ENCODE measurements around the gene KCNMB1.

Gene KCNMB1

GRCh38 chr5:170338291-170338690 is 50.9 kb downstream of the KCNMB1 start:
- DNase-seq, result no peak

DNA sequence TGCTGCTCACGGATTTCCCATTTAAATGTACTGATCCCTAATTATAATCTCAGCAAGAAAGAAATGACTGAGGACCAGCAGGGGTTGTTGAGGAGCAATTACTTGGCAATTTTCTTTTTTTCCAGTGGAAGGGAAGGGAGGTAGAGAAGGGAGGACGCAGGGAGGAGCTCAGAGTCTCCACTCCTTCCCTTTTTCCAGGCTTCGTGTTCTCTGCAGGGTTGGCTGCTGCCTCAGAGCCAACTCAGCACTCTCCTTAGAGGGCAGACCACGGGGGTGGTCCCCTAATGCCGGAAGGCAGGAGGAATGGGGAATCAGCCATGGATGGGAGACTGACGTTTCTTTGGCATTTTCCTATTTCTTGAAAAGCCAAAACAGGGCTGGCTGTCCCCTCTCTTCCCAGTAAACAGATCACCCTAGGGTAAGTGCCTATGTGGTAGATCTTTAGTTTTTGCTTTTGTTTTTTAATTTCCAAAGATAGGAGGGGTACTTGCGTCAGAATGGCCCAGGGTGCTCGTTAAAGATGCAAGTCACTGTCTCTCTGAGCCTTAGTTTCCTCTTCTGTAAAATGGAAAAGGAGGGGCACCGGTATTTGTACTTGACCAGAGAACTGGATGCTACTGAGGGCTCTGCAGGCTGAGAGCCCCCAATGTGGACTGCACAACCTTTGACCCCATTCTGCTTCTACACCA is 52.0 kb downstream of the KCNMB1 start:
- no peak for DNase-seq

GRCh38 chr5:170336065-170336464 is 53.1 kb downstream of the KCNMB1 start:
- DNase-seq, result peak; percentile 61

GRCh38 chr5:170334626-170335025 is 54.5 kb downstream of the KCNMB1 start:
- peak; percentile 73 for DNase-seq

DNA sequence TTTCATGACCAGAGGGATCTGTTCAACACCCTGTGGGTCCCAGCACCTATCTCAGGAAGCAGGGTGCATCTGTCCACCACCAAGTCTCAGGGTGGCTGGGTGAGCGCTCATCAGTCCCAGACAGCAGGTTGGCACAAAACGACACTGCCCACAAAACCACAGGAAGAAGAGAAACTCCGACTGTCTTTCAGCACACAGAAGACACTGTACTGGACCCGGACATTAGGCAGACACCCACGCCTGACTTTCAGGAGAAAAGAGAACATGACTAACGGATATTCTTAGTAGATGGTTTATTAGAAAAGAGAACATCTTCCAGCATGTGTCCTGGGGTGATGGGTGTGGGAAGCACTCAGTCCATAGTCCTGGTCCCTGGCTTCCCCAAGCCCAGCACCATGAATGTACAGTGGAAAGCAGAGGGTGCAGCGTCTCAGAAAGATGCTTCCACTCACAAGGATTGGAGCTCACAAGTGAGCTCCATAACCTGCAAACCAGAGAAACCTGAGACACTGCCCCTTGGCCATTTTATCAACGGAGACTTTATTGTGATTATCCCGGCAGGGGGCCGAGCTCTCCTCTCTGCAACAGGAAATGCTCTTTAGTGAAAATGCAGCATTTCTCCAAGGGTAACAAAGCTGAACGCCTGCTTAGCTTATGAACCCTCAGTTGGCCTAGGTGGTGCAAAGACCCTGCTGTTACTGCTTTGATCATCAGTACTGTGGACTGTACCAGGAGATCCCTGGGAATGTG is 55.8 kb downstream of the KCNMB1 start:
- DNase-seq, result peak; percentile 88

- DNase-seq, result no peak
Observed at GRCh38 chr5:170332058-170332457, 57.1 kb downstream of the KCNMB1 start.

DNA sequence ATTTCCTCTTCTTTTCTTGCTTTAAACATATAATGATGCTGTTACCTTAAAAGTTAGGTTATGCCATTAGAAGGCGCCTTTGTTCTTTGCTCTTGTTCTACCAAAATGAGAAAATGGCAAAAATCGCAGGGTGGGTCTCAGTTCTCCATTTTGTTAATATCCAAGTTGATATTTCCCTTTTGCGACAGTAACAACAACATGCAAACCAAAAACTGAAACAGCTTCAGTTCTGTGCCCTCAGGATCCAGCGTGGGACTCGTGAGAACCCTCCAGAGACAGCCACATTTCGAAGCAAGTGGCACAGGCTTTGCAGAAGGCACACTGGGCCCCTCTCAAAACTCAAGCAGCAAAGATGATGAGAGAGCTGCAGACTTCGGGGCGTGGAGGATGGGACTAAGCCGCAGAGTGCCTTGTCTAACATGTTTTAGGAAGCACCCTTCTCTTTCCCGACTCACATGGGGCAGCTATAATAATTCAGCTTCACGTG is 58.6 kb downstream of the KCNMB1 start:
- peak; percentile 72 for DNase-seq

GRCh38 chr5:170329524-170329923 is 59.6 kb downstream of the KCNMB1 start:
- DNase-seq, result no peak

DNA sequence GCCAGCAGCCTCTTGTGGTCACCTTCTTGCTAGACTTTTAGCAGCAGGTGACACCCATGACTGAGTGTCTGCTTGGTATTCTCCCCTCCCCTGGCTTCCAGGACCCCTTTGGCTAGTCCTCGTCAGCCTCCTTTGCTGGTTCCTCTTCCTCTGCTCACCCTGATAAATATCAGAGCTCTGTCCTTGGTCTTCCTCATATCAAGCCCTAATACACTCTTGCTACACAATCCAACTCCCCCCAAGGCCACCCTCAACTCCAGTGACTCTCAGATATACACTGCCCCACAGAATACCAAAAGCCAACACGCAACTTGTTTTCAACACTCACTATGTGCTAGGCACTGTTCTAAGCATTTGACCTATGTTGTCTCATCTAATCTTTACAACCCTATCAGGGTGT is 61.3 kb downstream of the KCNMB1 start:
- no peak for DNase-seq

DNA sequence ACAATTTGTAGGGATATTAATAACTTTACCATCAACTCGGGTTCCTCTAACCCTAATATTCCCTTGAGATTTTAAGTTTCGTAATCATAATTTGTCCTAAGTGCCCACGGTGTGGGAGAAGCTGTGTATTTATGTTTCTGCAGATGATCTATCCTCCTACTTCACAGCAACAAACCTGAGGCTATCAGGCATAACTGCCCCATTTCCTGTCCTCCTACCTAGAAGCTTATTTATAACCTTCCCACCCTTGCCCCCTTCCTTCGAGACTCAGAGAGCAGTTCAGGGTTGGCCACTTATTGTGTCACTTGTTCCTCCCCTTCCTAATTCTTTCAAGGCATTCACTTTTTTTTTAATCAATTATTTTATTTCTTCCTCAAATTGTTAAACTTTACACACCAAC is 62.0 kb downstream of the KCNMB1 start:
- DNase-seq, result no peak
